ENCODE data around the gene OAS1. TPM values are rescaled to one million over a fixed set of nuclear protein-coding genes. Genes with fewer than 3 reads are reported as not detected.
"Not testable (repeated sequence)": the region's sequence is repeated elsewhere in the genome, so short reads cannot be mapped to it uniquely, and the experiment has no call there.

OAS1 gene
- total RNA-seq, 1 experiment from 2014 or later, result 12.4 TPM

- no peak for DNase-seq (ENCODE audit: low read depth)
These were observed 30.2 kb downstream of the OAS1 start for GRCh38 chr12:112936927-112937326.

DNA sequence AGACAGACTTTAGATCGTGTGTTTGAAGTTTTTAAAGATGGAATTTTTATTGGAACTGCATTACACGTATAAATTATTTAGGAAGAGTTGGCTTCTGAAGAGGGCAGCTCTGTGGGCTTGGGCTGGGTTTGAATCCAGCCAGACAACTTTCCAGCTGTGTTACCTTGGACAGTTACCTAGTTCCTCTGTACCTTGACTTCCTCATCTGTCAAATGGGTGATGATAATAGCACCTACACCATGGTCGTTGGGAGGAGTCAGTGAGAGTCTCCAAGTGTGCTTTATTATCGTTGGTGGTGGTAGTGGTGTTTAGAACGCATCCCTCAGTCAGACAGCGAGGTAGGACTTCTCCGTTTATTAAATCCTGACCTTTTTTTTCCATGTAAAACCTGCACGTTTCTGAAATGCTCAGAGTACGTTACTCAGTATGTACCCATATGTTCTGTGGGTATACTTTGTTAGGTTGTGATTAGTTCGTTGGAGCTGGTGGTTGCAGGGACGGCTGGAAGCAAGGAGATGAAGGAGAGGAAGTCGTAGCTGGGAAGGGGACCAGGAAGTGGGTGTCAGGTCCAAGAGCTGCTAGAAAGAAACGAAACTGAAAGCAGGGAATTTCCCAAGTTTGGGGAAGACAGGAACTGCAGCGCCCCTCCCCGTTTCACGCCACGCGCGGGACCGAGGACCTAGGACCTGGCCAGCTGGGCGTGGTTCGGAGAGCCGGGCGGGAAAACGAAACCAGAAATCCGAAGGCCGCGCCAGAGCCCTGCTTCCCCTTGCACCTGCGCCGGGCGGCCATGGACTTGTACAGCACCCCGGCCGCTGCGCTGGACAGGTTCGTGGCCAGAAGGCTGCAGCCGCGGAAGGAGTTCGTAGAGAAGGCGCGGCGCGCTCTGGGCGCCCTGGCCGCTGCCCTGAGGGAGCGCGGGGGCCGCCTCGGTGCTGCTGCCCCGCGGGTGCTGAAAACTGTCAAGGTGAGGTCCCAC, 31.3 kb downstream of the OAS1 start, which contains the start of gene OAS3:
Gene OAS3, plus strand, starts transcription at position 734 of the 979 bp plus-strand sequence. Its CDS starts 57 bp downstream, at position 791.
- peak; percentile 93 for DNase-seq (ENCODE audit: low read depth)

- DNase-seq (ENCODE audit: low read depth), result no peak
These were observed 32.0 kb downstream of the OAS1 start for GRCh38 chr12:112938751-112939150.

DNA sequence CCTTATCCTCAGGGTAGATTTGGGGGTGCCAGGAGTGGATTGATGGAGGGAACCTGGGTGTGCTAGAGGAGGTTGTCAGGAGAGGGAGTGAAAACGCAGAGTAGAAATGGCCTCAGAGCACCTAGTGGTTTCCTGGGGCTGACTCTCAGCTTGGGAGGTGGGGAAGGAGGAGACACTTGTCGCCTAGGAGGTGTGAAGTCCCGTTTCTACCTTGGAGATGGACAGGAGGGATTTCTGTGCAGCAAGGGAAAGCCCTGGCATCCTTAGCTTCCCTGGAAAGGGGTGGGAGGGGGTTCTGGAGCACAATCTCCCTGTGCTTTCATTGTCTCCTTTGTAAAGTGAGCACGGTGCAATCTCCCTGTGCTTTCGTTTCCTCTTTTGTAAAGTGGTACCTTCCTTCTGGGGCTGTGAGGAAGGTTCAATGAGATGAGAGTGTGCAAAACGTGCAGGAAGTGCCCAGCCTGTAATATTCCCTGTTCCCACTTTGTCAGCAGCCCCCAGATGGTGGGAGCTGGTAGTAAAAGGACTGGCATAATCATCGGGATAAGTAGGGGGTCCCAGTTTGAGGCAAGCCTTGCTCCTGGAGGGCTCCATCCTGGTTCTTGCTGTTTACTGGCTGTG, 33.1 kb downstream of the OAS1 start:
- DNase-seq (ENCODE audit: low read depth), result no peak

DNA sequence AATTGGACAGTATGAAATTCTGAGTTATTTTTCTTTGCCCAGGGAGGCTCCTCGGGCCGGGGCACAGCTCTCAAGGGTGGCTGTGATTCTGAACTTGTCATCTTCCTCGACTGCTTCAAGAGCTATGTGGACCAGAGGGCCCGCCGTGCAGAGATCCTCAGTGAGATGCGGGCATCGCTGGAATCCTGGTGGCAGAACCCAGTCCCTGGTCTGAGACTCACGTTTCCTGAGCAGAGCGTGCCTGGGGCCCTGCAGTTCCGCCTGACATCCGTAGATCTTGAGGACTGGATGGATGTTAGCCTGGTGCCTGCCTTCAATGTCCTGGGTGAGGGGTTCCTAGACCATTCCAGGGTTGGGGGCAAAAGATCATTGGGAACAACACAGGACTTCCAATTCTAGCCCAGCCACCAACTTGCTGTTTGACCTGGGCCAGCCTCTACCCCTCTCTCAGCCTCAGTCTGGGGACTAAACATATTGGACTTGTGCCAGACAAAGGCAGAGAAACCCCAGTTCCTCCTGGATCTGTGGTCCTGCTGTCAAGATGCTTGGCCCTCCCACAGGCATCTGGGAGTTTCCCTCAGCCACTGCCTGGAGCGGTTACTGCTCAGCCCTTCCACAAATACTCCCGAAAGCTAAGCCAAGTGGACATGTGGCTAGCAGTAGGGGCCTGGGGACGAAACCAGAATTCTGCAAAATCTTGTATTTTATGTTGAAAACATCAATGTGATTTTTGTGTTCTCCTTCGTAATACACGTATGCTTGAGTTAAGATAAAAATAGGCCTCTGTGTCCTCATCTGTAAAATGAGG, 35.0 kb downstream of the OAS1 start:
- DNase-seq (ENCODE audit: low read depth), result peak; percentile 4

DNA sequence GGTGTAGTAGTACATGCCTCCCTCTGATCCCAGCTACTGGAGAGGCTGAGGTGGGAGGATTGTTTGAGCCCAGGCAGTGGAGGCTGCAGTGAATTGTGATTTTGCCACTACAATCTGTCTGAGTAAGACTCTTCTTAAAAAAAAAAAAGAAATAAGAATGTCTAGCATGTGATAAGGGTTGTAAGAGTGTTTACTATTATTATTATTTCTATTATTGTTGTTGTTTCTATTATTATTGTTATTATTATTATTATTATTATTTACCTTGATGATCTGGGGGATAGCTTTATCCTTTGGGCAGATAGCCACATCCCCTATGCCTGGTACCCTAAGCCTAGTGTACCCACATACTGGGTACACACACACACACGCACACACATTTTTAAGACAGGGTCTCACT, 35.8 kb downstream of the OAS1 start:
- no peak for DNase-seq (ENCODE audit: low read depth)

DNA sequence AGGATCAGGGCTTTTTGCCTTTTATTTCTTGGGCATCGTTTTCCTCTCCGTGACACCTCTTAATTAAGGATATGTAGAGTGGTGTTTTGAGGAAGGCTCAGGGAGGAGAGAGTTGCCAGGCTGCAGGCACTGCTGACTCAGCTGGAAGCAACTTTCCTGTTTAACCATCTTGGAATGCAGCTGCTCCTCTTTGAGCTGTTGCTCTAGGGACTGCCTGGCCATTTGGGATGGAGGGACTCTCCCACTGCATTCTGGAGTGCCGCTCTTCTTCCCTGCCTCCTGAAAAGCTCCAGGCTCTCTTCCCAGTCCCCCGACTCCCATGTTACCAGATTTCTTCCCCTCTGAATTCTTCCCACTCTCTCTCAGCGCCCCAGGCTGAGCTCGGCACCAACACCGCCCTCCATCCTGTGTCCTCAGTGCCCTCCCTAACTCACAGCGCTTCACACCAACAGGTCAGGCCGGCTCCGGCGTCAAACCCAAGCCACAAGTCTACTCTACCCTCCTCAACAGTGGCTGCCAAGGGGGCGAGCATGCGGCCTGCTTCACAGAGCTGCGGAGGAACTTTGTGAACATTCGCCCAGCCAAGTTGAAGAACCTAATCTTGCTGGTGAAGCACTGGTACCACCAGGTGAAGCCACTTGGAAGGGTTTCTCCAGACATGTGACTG, 37.4 kb downstream of the OAS1 start:
- no peak for DNase-seq (ENCODE audit: low read depth)

DNA sequence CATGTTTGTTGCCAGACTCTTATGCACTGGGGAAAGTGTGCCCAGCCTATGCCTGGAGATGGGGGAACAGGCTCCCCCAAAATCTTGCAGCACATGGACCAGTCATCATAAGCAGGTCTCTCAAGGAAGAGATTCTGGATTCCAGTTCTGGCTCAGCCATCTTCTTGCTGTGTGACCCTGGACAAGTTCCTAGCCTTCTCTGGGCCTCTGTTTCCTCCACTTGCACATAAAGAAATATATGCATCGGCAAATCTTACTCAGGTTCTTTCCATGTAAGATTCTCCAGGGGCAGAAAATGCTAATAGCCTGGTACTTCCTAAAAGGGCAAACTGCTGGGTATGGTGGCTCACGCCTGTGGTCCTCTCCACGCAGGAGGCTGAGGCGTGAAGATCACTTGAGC, 38.8 kb downstream of the OAS1 start:
- no peak for DNase-seq (ENCODE audit: low read depth)

DNA sequence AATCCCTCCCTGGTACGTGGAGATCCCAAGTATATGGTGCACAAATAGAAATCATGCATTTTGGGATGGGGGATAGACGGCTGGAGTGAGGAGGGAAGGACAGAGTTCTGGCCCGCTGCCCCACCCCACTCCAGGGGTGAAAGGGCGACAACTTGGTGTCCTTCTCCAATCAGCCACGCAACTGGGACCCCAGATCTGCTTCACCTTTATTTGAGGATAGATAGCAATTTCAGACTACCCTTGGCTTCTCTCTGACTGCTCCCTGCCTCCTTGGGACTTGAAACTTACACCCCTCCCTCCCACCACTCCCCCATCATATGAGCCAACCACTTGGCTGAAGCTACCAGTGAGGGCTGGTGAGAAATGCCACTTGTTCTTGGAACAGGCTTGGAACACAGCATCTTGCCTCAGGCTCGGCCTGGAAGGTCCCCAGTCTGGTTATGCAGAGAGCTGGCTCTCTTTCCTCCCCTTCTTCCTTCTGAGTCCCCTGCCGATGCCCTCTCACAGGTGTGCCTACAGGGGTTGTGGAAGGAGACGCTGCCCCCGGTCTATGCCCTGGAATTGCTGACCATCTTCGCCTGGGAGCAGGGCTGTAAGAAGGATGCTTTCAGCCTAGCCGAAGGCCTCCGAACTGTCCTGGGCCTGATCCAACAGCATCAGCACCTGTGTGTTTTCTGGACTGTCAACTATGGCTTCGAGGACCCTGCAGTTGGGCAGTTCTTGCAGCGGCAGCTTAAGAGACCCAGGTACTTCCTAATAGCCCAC, 39.7 kb downstream of the OAS1 start:
- no peak for DNase-seq (ENCODE audit: low read depth)

DNA sequence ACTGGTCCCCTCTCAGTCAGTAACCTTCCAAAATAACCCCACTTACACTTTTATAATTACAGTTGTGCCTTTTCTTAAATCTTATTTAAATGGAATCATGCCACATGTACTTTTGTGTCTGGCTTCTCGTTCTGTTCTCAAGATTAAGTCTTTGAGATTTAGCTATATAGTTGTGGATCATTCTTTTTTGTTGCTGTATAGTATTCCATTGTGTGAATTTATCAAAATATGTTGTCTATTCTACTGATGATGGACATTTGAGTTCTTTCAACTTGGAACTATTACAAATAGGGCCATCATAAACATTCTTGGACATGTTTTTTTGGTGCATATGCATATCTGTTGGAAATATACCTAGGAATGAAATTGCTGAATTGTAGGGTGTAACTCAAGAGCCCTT, 40.6 kb downstream of the OAS1 start:
- DNase-seq (ENCODE audit: low read depth), result no peak

DNA sequence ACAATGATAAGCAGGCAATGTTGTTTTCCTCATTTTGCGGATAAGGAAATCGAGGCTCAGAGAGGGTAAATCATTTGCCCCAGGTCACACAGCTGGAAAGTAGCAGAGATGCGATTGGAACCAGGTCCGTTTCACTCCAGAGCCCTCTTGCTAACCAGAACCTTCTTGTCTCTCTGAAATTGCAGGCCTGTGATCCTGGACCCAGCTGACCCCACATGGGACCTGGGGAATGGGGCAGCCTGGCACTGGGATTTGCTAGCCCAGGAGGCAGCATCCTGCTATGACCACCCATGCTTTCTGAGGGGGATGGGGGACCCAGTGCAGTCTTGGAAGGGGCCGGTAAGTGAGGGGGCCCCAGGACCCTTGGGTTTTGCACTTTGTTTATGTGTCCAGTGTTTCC, 41.0 kb downstream of the OAS1 start:
- DNase-seq (ENCODE audit: low read depth), result no peak

DNA sequence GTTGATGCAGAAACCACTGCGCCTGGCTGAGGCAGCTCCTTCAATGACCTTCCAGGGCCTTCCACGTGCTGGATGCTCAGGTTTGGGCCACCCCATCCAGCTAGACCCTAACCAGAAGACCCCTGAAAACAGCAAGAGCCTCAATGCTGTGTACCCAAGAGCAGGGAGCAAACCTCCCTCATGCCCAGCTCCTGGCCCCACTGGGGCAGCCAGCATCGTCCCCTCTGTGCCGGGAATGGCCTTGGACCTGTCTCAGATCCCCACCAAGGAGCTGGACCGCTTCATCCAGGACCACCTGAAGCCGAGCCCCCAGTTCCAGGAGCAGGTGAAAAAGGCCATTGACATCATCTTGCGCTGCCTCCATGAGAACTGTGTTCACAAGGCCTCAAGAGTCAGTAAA, 42.0 kb downstream of the OAS1 start:
- DNase-seq (ENCODE audit: low read depth), result no peak

DNA sequence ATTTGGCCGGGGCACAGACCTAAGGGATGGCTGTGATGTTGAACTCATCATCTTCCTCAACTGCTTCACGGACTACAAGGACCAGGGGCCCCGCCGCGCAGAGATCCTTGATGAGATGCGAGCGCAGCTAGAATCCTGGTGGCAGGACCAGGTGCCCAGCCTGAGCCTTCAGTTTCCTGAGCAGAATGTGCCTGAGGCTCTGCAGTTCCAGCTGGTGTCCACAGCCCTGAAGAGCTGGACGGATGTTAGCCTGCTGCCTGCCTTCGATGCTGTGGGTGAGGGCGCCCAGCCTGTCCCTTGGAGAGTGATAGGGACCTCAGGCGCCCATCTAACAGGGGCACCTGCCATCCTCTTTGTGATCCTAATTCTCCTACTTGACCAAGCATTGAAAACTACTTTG, 43.9 kb downstream of the OAS1 start:
- DNase-seq (ENCODE audit: low read depth), result no peak

DNA sequence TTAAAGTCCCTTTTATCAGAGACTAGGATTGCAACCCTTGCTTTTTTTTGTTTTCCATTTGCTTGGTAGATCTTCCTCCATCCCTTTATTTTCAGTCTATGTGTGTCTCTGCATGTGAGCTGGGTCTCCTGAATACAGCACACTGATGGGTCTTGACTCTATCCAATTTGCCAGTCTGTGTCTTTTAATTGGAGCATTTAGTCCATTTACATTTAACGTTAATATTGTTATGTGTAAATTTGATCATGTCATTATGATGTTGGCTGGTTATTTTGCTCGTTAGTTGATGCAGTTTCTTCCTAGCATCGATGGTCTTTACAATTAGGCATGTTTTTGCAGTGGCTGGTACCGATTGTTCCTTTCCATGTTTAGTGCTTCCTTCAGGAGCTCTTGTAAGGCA, 50.4 kb downstream of the OAS1 start:
- DNase-seq (ENCODE audit: low read depth), result not testable (repeated sequence)

DNA sequence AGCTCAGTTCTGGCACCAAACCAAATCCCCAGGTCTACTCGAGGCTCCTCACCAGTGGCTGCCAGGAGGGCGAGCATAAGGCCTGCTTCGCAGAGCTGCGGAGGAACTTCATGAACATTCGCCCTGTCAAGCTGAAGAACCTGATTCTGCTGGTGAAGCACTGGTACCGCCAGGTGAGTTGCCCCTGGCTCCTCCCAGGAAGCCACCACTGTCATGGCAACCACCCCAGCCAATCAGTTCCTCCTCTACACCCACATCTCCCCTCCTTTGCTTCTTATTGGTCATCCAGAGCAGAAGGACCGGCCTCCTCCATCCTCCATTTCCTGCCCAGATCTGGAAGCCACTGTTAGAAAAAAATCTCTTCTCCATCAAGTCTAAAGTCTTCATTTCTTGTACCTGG, 54.3 kb downstream of the OAS1 start:
- no peak for DNase-seq (ENCODE audit: low read depth)

DNA sequence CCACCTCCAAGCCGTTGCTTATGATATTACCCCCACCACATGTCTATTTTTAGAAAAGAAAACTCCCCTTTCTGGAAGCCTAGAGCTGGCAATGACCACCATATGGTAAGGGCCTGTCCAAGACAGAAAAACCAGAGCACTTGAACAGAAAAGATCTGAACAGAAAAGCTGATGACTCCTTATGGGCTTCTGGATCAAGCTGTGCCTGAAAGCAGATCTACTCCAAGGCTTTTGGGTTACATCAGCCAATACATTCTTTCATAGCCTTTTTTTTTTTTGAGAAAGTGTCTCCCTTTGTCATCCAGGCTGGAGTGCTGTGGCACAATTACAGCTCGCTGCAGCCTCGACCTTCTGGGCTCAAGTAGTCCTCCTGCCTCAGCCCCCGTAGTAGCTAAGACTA, 54.8 kb downstream of the OAS1 start:
- no peak for DNase-seq (ENCODE audit: low read depth)

- no peak for DNase-seq (ENCODE audit: low read depth)
These were observed 55.8 kb downstream of the OAS1 start for GRCh38 chr12:112962561-112962960.

GRCh38 chr12:112963227-112963861, 56.6 kb downstream of the OAS1 start:
- DNase-seq (ENCODE audit: low read depth), result no peak

DNA sequence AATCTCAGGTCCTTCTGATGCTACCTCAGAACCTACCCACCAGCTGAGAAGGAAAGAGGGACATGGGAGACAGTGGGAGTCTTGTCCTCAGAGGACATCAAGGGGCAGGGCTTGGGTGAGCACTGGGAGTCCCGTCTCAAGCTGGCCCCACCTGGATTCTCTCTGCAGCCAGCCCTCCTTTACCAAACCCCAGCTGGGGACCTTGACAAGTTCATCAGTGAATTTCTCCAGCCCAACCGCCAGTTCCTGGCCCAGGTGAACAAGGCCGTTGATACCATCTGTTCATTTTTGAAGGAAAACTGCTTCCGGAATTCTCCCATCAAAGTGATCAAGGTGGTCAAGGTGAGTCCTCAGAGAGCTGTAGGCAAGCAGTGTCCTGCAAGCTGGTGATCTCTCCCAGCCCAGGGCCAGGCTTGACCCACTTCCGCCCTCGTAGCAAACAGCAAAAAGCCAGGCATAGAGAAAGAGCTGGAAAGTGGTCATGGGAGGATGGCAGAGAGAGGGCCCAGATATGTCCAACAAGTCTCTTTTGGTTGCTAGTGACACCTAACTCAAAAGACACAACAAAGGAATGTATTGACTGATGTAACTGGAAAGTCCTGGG, 57.4 kb downstream of the OAS1 start:
- DNase-seq (ENCODE audit: low read depth), result no peak

DNA sequence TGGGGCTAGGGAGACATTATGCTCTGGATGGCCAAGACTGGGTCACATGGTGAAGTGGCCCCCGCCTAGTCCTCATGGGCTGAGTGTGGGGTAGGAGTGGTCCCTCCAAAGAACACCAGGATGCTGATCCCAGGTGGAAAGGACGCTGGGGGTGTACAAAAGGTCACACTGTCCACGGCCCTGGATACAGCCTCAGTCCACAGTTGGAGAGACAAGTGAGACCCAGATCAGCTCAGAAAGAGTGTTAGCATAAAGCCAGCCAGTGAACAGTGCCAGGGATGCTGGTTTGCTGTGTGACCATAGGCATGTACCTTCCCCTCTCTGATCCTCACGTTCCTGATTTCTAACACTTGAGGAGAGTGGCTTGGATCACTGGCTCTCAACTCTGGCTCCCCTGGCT, 58.2 kb downstream of the OAS1 start:
- no peak for DNase-seq (ENCODE audit: low read depth)
